Fibroblast of pulmonary artery (primary cell): ENCODE measurements around the gene EPS8L1.

Source experiments
- DNase-seq: peaks from one replicate; pipeline ENCODE4 v3.0.0-alpha.2; 2010; ENCODE audit warnings: low read depth
- H3K4me3 ChIP-seq: replicated peaks from 2 replicates; pipeline ENCODE4 v1.5.1; 2011; ENCODE audit warnings: low read depth, mild to moderate bottlenecking, control low read depth, low read length, moderate library complexity
- TF ChIP-seq, protein P1 (sequence below): IDR thresholded peaks from 2 replicates; pipeline ENCODE4 v1.5.1; 2011; ENCODE audit warnings: mild to moderate bottlenecking, control low read depth, low read length, inconsistent platforms; ENCODE audit errors: missing control alignments

The EPS8L1 gene

DNA sequence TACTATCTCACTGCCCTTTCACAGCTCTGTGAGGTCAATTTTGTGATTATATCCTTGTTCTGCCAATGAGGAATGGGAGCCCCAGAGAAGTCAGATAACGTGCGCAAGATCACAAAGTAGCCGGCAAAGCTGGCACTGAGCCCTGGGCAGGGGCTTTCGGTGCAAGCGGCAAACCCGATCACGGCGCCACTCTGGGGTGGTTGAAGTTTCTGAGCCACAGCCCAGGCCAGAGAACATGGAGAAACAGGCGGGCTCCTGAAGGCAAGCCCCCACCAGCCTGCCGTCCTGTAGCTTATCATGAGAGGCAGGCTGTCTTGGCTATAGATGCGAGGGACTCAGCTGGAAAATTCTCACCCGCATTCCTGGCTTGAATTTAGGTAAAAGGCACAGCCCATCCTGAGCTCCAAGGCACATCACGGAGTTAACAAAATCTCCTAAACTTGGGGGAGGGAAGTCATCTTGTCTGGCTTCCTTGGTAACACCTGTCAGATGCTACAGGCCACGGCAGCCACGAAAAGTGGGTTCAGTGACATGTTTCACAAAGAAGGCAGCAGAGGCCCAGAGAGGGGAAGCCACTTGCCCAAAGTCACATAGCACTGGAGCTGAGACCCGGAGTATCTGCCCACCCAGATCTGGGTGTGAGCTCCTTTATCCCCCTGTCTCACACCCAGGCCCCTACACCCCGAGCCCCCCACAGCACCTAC is 60.9 kb downstream of the EPS8L1 start:
- TF ChIP-seq, protein P1, sequence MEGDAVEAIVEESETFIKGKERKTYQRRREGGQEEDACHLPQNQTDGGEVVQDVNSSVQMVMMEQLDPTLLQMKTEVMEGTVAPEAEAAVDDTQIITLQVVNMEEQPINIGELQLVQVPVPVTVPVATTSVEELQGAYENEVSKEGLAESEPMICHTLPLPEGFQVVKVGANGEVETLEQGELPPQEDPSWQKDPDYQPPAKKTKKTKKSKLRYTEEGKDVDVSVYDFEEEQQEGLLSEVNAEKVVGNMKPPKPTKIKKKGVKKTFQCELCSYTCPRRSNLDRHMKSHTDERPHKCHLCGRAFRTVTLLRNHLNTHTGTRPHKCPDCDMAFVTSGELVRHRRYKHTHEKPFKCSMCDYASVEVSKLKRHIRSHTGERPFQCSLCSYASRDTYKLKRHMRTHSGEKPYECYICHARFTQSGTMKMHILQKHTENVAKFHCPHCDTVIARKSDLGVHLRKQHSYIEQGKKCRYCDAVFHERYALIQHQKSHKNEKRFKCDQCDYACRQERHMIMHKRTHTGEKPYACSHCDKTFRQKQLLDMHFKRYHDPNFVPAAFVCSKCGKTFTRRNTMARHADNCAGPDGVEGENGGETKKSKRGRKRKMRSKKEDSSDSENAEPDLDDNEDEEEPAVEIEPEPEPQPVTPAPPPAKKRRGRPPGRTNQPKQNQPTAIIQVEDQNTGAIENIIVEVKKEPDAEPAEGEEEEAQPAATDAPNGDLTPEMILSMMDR: no peak
- H3K4me3 ChIP-seq: no peak overlapping the region
- no peak for DNase-seq
